ENCODE measurements around the gene CDK12. TPM values are rescaled to one million over a fixed set of nuclear protein-coding genes. Genes with fewer than 3 reads are reported as not detected.

The CDK12 gene
- total and polyA plus RNA-seq, 9 of the 15 experiments (the other 6 are each of a cell fraction or from before 2014, with no cell fraction given) = 3.4 to 65.6 (median 36.8) TPM

DNA sequence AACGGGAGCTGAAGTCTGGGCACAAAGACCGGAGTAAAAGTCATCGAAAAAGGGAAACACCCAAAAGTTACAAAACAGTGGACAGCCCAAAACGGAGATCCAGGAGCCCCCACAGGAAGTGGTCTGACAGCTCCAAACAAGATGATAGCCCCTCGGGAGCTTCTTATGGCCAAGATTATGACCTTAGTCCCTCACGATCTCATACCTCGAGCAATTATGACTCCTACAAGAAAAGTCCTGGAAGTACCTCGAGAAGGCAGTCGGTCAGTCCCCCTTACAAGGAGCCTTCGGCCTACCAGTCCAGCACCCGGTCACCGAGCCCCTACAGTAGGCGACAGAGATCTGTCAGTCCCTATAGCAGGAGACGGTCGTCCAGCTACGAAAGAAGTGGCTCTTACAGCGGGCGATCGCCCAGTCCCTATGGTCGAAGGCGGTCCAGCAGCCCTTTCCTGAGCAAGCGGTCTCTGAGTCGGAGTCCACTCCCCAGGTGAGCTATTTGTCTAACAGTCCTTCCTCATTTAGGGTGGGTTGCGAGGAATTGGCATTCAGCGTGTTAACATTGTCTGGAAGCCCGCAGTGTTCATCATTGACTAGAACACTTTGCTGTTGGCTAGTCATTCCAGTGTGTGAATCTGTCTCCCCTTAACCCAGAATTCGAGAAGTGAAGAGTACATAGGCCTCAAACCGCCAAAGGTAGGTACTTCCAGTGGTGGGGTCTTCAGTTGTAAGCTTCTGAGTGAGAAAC is 1.5 kb downstream of the CDK12 start (continued):
- TF ChIP-seq, protein P1, sequence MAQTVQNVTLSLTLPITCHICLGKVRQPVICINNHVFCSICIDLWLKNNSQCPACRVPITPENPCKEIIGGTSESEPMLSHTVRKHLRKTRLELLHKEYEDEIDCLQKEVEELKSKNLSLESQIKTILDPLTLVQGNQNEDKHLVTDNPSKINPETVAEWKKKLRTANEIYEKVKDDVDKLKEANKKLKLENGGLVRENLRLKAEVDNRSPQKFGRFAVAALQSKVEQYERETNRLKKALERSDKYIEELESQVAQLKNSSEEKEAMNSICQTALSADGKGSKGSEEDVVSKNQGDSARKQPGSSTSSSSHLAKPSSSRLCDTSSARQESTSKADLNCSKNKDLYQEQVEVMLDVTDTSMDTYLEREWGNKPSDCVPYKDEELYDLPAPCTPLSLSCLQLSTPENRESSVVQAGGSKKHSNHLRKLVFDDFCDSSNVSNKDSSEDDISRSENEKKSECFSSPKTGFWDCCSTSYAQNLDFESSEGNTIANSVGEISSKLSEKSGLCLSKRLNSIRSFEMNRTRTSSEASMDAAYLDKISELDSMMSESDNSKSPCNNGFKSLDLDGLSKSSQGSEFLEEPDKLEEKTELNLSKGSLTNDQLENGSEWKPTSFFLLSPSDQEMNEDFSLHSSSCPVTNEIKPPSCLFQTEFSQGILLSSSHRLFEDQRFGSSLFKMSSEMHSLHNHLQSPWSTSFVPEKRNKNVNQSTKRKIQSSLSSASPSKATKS (CRISPR knock-in tag; IDR thresholded peaks at IDR 0.05) = no peak
- TF ChIP-seq JUNB (CRISPR knock-in tag; conservative IDR thresholded peaks at IDR 0.05) = no peak
- TF ChIP-seq HLTF (IDR thresholded peaks at IDR 0.05) = no peak
- 0 out of 2 replicates have a peak, but pooled peaks have one; percentile 5 for TF ChIP-seq PRMT5 (CRISPR knock-in tag; IDR thresholded peaks at IDR 0.05)
- TF ChIP-seq, protein P2, sequence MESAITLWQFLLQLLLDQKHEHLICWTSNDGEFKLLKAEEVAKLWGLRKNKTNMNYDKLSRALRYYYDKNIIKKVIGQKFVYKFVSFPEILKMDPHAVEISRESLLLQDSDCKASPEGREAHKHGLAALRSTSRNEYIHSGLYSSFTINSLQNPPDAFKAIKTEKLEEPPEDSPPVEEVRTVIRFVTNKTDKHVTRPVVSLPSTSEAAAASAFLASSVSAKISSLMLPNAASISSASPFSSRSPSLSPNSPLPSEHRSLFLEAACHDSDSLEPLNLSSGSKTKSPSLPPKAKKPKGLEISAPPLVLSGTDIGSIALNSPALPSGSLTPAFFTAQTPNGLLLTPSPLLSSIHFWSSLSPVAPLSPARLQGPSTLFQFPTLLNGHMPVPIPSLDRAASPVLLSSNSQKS (CRISPR knock-in tag; IDR thresholded peaks at IDR 0.05) = no peak
- peak; percentile 28; the same call in 1 of the 2 replicates for TF ChIP-seq PHF8 (IDR thresholded peaks at IDR 0.05; ENCODE audit: borderline replicate concordance, low read length)
- TF ChIP-seq PHF20 (IDR thresholded peaks at IDR 0.05; ENCODE audit: partially characterized antibody) = no peak
- TF ChIP-seq CHD1 (IDR thresholded peaks at IDR 0.05; ENCODE audit: low read length) = peak; percentile 84
- TF ChIP-seq, protein P3, sequence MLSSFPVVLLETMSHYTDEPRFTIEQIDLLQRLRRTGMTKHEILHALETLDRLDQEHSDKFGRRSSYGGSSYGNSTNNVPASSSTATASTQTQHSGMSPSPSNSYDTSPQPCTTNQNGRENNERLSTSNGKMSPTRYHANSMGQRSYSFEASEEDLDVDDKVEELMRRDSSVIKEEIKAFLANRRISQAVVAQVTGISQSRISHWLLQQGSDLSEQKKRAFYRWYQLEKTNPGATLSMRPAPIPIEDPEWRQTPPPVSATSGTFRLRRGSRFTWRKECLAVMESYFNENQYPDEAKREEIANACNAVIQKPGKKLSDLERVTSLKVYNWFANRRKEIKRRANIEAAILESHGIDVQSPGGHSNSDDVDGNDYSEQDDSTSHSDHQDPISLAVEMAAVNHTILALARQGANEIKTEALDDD (IDR thresholded peaks at IDR 0.05) = peak; percentile 42; the same call in 1 of the 2 replicates
- no peak for TF ChIP-seq EHMT2 (IDR thresholded peaks at IDR 0.05)
- no peak for TF ChIP-seq NFIX (CRISPR knock-in tag; IDR thresholded peaks at IDR 0.05; ENCODE audit: low read depth)
- TF ChIP-seq, protein P4, sequence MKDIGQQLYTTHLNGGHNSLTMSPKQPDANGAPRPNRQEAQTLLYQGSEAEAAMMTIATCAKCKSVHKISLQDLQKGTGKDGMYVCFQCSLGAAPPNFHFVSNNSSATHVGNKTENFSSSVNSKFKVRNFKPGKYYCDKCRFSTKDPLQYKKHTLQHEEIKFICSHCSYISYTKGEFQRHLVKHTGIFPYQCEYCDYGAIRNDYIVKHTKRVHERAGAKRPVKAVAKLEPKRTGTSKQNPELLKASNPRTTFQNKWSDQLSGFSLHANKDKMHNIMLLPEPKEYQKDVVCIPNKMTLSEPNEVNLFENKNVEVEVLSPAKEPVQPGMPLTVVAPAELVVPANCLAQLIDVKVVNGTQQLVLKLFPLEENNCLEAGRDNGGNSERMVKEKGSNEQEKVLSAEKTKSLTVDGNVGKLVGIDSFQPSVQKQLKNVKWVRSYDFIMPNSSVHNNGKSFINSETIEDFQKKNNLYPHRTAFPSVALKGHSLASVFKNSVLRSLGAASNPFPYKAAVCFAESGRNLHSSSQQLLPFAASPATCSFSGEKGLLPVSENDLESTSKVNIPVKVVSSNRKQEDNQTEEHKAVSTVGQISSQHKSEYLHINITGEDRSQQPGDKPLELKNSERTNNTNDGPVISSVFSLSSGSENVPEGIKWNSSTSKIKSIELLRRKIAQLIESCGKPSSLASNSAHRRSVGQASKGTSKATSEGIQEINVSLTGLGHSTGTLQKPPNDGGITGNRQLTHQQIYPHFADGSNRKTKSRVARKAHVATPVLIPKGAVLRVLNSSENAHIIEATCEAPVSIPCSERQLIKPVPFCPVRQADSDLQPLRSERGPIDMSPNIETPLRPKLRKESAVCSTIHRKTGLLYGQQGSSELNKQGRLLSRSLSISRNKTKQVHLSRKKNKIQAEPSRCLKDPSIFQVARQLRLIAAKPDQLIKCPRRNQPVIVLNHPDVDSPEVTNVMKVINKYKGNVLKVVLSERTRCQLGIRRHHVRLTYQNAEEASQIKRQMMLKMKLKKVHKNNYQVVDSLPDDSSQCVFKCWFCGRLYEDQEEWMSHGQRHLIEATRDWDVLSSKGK (CRISPR knock-in tag; IDR thresholded peaks at IDR 0.05) = no peak
- TF ChIP-seq HMGN3 (IDR thresholded peaks at IDR 0.05; ENCODE audit: borderline replicate concordance, extremely low read depth, insufficient read length, low read depth, low read length) = no peak
- TF ChIP-seq ESRRA (IDR thresholded peaks at IDR 0.05; ENCODE audit: borderline replicate concordance, low read depth) = no peak
- TF ChIP-seq TAF9B (IDR thresholded peaks at IDR 0.05; ENCODE audit: partially characterized antibody) = no peak
- TF ChIP-seq COPS2 (conservative IDR thresholded peaks at IDR 0.05) = no peak

Measured in K562 (cell line).